GM10266 (cell line): ENCODE data around the gene DNAAF5.

ENCODE experiments used
- DNase-seq: peaks from one replicate; pipeline ENCODE4 v3.0.0; 2012; ENCODE audit errors: extremely low spot score
- CTCF ChIP-seq: IDR thresholded peaks from 2 replicates; pipeline ENCODE4 v1.5.1; 2012; ENCODE audit warnings: mild to moderate bottlenecking, low read depth; ENCODE audit not compliant: control insufficient read depth, insufficient read depth; ENCODE audit errors: missing control alignments

The DNAAF5 gene

GRCh38 chr7:822692-823276, 96.3 kb downstream of the DNAAF5 start:
- DNase-seq = no peak
- no peak for TF ChIP-seq CTCF

- DNase-seq = no peak
- no peak for TF ChIP-seq CTCF
Observed at GRCh38 chr7:823649-824048, 97.2 kb downstream of the DNAAF5 start.

GRCh38 chr7:824081-824480, 97.6 kb downstream of the DNAAF5 start:
- DNase-seq = no peak
- no peak for TF ChIP-seq CTCF

- TF ChIP-seq CTCF = no peak
- no peak for DNase-seq
Observed at GRCh38 chr7:824664-825063, 98.2 kb downstream of the DNAAF5 start.

GRCh38 chr7:825386-825785, 98.9 kb downstream of the DNAAF5 start:
- no peak for DNase-seq
- TF ChIP-seq CTCF = no peak

GRCh38 chr7:826230-826917, 99.9 kb downstream of the DNAAF5 start:
- no peak for TF ChIP-seq CTCF
- no peak for DNase-seq

GRCh38 chr7:828793-829561, 102.5 kb downstream of the DNAAF5 start:
- TF ChIP-seq CTCF = no peak
- DNase-seq = no peak
